Upper lobe of left lung (tissue), 6 donors: ENCODE results near the gene FAM3C. TPM values are rescaled to one million over a fixed set of nuclear protein-coding genes. Genes with fewer than 3 reads are reported as not detected.

Experiments used
- ATAC-seq, 2 donors: fragments of 200-7000 bp; cut with Tn5 transposase; one replicate each; pipeline ENCODE4 v1.9.1; 2022; ENCODE audit warnings: mild to moderate bottlenecking in 2 of 2, moderate library complexity in 2 of 2; ENCODE audit not compliant: low FRiP score in 2 of 2
- DNase-seq, 2 donors: peaks; one replicate each; pipeline ENCODE4 v3.0.0-alpha.2; 2019 to 2020
- H3K27ac ChIP-seq, 4 donors: fragments of 200-600 bp; sonication (generic); one replicate each; pipeline ENCODE4 v1.5.1; 2016 to 2019
- H3K27me3 ChIP-seq, 4 donors: fragments of 200-600 bp; sonication (generic); one replicate each; pipeline ENCODE4 v1.5.1; 2017 to 2019
- H3K36me3 ChIP-seq, 4 donors: fragments of 200-600 bp; sonication (generic); one replicate each; pipeline ENCODE4 v1.5.1; 2016 to 2019
- H3K4me1 ChIP-seq, 4 donors: fragments of 200-600 bp; sonication (generic); one replicate each; pipeline ENCODE4 v1.5.1; 2018 to 2019
- H3K4me3 ChIP-seq, 4 donors: fragments of 200-600 bp; sonication (generic); one replicate each; pipeline ENCODE4 v1.5.1; 2017 to 2019; ENCODE audit warnings: mild to moderate bottlenecking in 2 of 4, moderate library complexity in 1 of 4
- H3K9me3 ChIP-seq, 4 donors: fragments of 200-600 bp; sonication (generic); one replicate each; pipeline ENCODE4 v1.5.1; 2018 to 2019
- CTCF ChIP-seq, 6 experiments: fragments of 450-650 bp in 4 of 6; fragments of 200-600 bp in 2 of 6; sonication (generic) in 2 of 6; IDR thresholded peaks; one replicate each; pipeline ENCODE4 v1.5.1; 2016 to 2019; ENCODE audit warnings: antibody characterized with exemption in 6 of 6
- EP300 ChIP-seq, 4 donors: sonication (generic); formaldehyde crosslinking; IDR thresholded peaks; one replicate each; pipeline ENCODE4 v1.5.1; 2017; ENCODE audit warnings: antibody characterized with exemption in 4 of 4, control low read depth in 2 of 4
- POLR2A ChIP-seq, 4 donors: fragments of 450-650 bp; IDR thresholded peaks; one replicate each; pipeline ENCODE4 v1.5.1; 2016 to 2017; ENCODE audit warnings: antibody characterized with exemption in 4 of 4, mild to moderate bottlenecking in 2 of 4
- POLR2AphosphoS5 ChIP-seq, 2 donors: sonication (generic); formaldehyde crosslinking; IDR thresholded peaks; one replicate each; pipeline ENCODE4 v1.5.1; 2017; ENCODE audit warnings: antibody characterized with exemption in 2 of 2
- WGBS, 2 donors: methylation state at CpG; one replicate each; pipeline ENCODE4 v1.1.5; 2017 to 2018; 5-methylcytosine and 5-hydroxymethylcytosine counted together
- total RNA-seq, 6 donors: library from RNA; depleted of rRNA in 4 of 6; stranded (reverse); fragments of >200 nt in 4 of 6; gene quantifications; one replicate each; pipeline versions ENCODE4 v1.1.0 to v1.2.1, GENCODE V29; 2016 to 2021
- donor health status: DM: no; HTN: no; CAD: no; lungs with moderate emphysema.
- donor health status: DM: no; HTN: yes; CAD: no; lungs with severe emphysema.

FAM3C gene
- total RNA-seq, 6 donors from 2014 or later: 10.5 to 65.7 (median 34.9) TPM

GRCh38 chr7:121411597-121411979, 15.5 kb upstream of the FAM3C start:
- no peaks in the 10 kb centered on the region for H3K9me3 ChIP-seq
- ATAC-seq (no peak), DNase-seq (no peak)
- H3K27ac ChIP-seq: no peak overlapping the region
- TF ChIP-seq POLR2AphosphoS5 (IDR thresholded peaks at IDR 0.05): no peak
- TF ChIP-seq POLR2A (IDR thresholded peaks at IDR 0.05): no peak
- no peak for TF ChIP-seq EP300 (IDR thresholded peaks at IDR 0.05)
- no peak for TF ChIP-seq CTCF (IDR thresholded peaks at IDR 0.05)
- no peaks in the 10 kb centered on the region for H3K4me1 ChIP-seq
- no peaks in the 10 kb centered on the region for H3K27me3 ChIP-seq
- no peaks in the 10 kb centered on the region for H3K36me3 ChIP-seq
- no peak overlapping the region for H3K4me3 ChIP-seq
- WGBS, 2 donors: 84 to 93% methylated on average over 3 of the region's 3 CpGs

- no peaks in the 10 kb centered on the region for H3K9me3 ChIP-seq
- WGBS, 2 donors: 73 to 74% methylated on average over 2 of the region's 2 CpGs
- no peaks in the 10 kb centered on the region for H3K4me1 ChIP-seq
- H3K27ac ChIP-seq: no peak overlapping the region
- DNase-seq: no peak
- H3K27me3 ChIP-seq: no peaks in the 10 kb centered on the region
- ATAC-seq: no peak
- no peaks in the 10 kb centered on the region for H3K36me3 ChIP-seq
- no peak for TF ChIP-seq CTCF (IDR thresholded peaks at IDR 0.05)
- no peak for TF ChIP-seq POLR2AphosphoS5 (IDR thresholded peaks at IDR 0.05)
- TF ChIP-seq EP300 (IDR thresholded peaks at IDR 0.05): no peak
- TF ChIP-seq POLR2A (IDR thresholded peaks at IDR 0.05): no peak
- H3K4me3 ChIP-seq: no peak overlapping the region
These were observed 14.9 kb upstream of the FAM3C start for GRCh38 chr7:121410829-121411596.

GRCh38 chr7:121406944-121407343, 10.8 kb upstream of the FAM3C start:
- Histone ChIP-seq H3K9me3 (no peaks in the 10 kb centered on the region), H3K27me3 (no peaks in the 10 kb centered on the region), H3K27ac (no peak overlapping the region), H3K36me3 (no peaks in the 10 kb centered on the region), H3K4me3 (no peak overlapping the region), H3K4me1 (no peaks in the 10 kb centered on the region)
- ATAC-seq: no peak
- TF ChIP-seq CTCF (IDR thresholded peaks at IDR 0.05): no peak
- TF ChIP-seq POLR2AphosphoS5 (IDR thresholded peaks at IDR 0.05): no peak
- 80 to 81% methylated on average over 2 of the region's 2 CpGs for WGBS, 2 donors
- no peak for DNase-seq

GRCh38 chr7:121406461-121406860, 10.4 kb upstream of the FAM3C start:
- no peak for ATAC-seq
- no peak overlapping the region for H3K4me3 ChIP-seq
- DNase-seq: no peak
- TF ChIP-seq POLR2A (IDR thresholded peaks at IDR 0.05) (no peak), EP300 (IDR thresholded peaks at IDR 0.05) (no peak), CTCF (IDR thresholded peaks at IDR 0.05) (no peak), POLR2AphosphoS5 (IDR thresholded peaks at IDR 0.05) (no peak)
- WGBS, 2 donors: 88 to 96% methylated on average over 5 of the region's 5 CpGs
- no peaks in the 10 kb centered on the region for H3K9me3 ChIP-seq
- no peaks in the 10 kb centered on the region for H3K27me3 ChIP-seq
- no peaks in the 10 kb centered on the region for H3K36me3 ChIP-seq
- no peaks in the 10 kb centered on the region for H3K4me1 ChIP-seq
- H3K27ac ChIP-seq: no peak overlapping the region

GRCh38 chr7:121404348-121404747, 8.2 kb upstream of the FAM3C start:
- TF ChIP-seq CTCF (IDR thresholded peaks at IDR 0.05): no peak
- TF ChIP-seq EP300 (IDR thresholded peaks at IDR 0.05): no peak
- no peak for TF ChIP-seq POLR2A (IDR thresholded peaks at IDR 0.05)
- no peak for TF ChIP-seq POLR2AphosphoS5 (IDR thresholded peaks at IDR 0.05)
- Histone ChIP-seq H3K9me3 (no peaks in the 10 kb centered on the region), H3K36me3 (no peaks in the 10 kb centered on the region), H3K27ac (no peak overlapping the region), H3K4me1 (no peaks in the 10 kb centered on the region), H3K27me3 (no peaks in the 10 kb centered on the region), H3K4me3 (no peak overlapping the region)
- ATAC-seq (no peak), DNase-seq (no peak)
- 94 to 95% methylated on average over 2 of the region's 2 CpGs for WGBS, 2 donors
